HG03469 (cell line): ENCODE data around the gene GMDS.

Experiments used
- ATAC-seq: cut with Tn5 transposase; IDR thresholded peaks from one replicate; pipeline ENCODE4 v1.9.1; 2021; ENCODE audit warnings: mild to moderate bottlenecking, moderate library complexity, moderate number of reproducible peaks; ENCODE audit not compliant: unreplicated experiment

GMDS gene

GRCh38 chr6:1584996-1585668 is 660.3 kb downstream of the GMDS start:
- no peak for ATAC-seq

GRCh38 chr6:1584146-1584545 is 661.3 kb downstream of the GMDS start:
- no peak for ATAC-seq

- no peak for ATAC-seq
These were observed 664.0 kb downstream of the GMDS start for GRCh38 chr6:1581120-1581991.

- ATAC-seq = no peak
These were observed 664.8 kb downstream of the GMDS start for GRCh38 chr6:1580585-1580984.

DNA sequence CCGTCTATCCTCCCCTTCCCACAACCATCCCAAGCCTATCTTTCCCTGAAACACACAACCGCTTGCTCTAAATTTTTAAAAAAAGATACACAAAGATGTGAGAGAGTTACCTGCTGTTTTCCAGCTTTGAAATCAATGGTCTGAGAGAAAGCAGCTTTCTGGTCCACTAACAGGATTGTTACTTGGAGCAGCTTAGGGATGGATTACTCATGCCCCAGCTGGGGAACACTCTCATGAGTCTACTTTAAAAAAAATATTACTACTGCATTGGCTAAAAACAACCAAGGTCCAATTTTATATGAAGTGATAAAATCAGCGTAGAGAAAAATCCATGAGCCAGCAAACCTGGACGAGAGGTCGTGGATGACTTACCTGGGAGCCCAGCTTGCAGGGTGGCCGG is 665.3 kb downstream of the GMDS start:
- ATAC-seq = no peak

DNA sequence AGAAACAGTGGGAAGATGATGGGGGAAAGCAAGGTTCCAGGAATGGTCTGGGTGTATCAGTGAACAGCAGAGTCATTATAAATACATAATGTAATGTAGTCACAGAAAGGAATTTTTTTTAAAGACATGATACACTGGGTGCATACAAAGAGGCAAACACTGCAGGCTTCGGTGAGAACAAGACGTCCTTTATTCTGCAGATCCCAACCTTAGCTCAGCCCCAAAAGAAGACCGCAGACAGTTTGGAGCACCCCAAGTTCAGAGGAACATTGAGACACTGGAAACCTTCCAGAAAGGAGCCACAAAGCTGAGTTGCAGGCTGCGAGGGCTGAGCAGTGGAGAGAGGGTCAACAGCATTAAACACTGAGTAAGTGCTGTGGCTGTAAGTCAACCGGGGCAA is 666.3 kb downstream of the GMDS start:
- no peak for ATAC-seq

GRCh38 chr6:1577896-1578745 is 667.3 kb downstream of the GMDS start:
- no peak for ATAC-seq

DNA sequence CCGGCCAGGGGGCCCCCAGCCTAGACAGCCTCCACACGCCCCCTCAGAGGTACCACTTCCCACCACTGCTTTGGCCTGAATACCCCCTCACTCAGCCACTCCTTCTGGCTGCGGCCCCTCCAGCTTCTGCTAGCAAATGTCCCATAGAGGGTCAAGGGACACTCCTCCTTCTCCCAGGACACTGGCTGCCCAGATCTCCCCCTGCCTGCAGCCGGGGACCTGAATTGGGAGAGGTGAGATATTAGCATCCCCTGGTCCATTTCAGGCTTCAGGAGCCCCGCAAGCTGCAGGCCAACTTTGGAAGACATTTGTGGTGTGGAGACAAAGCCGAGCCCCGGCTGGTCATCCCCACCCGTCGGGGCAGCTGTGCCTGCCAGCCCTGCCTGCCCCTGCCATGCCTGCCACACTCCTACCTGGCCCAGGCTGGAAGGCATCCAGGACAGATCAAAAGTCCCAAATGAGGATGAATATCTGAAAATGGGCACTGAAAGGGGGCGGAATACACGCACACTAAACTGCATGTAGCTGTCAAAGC is 668.2 kb downstream of the GMDS start:
- no peak for ATAC-seq

DNA sequence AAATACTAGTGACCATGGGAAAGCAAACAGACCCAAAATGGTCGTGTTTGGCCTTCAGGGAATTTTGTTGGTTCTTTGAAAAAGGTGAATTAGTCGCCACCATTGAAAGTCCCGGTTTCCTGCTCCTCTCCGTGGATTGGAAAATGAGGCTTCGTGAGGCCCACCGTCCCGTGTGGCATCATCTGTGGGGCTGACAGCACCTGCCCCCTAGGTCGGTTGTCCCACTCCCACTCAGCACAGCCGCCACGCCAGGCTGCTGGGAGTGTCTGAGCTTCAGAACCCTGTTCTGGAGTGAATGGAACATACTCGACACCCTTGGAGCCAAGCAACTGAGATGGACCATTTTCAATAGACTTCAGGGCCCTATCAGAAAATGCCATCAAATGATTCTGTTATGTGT is 668.7 kb downstream of the GMDS start:
- ATAC-seq = no peak

DNA sequence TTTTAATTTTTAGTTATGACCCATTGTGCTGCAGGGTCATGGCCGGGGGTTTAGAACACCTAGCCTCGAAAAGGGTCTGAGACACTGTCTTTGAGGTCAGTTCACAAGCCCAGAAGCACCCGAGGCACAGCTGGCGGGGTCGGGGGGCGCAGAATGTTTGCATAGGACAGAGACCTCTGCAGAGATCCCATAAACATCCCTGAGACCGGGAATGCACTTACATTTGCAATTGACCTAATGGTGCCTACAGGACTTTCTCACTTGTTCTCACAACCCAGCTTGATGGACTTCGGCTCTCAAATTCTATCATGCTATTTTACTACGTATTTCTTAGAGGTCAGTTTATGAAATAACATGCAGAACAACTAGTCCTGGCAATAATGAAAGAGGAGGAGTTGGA is 669.2 kb downstream of the GMDS start:
- ATAC-seq = no peak

DNA sequence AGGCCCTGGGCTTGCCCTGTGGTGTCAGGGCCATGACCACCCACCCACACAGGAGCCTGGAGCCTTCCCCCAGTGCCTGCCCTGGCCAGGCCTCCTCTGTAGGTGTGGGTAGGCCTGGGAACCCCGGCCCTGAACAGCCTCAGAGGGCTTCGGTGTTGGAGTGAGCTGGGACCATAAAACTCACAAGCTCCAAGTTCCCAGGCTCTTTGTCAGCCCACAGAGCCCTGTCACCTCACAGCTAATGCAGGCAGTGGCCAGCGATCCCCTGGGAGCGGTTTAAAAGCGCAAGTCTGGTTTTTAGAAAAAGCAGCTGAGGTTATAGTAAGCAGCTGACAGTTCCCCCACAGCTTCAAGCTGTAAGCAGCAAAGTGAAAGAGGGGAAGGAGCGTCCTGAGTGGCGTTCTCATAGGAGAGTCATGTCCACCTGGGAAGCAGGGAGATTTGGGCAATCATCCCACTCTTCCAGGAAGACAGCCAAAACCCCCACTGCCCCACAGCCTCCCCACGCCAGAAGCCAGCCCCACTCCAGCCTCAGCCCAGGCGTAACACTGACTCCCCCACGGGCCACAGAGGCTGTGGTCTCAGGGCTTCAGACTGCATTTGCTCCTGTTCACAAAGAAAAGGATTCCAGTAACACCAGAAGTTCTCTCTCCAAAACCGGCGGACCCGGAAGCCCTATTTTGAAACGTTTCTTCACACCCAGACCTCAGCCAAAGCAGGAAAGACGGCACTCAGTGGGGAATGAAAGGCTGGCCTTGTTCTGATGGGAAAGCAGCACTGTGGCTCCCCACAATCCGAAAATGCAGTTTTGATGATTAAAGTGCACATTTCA is 670.0 kb downstream of the GMDS start:
- no peak for ATAC-seq

- no peak for ATAC-seq
These were observed 670.6 kb downstream of the GMDS start for GRCh38 chr6:1574890-1575209.

GRCh38 chr6:1574083-1574761 is 671.2 kb downstream of the GMDS start:
- no peak for ATAC-seq
